Measurements from ENCODE around the gene ATP11C.
"Not testable (repeated sequence)": the region's sequence is repeated elsewhere in the genome, so short reads cannot be mapped to it uniquely, and the experiment has no call there.

Gene ATP11C

DNA sequence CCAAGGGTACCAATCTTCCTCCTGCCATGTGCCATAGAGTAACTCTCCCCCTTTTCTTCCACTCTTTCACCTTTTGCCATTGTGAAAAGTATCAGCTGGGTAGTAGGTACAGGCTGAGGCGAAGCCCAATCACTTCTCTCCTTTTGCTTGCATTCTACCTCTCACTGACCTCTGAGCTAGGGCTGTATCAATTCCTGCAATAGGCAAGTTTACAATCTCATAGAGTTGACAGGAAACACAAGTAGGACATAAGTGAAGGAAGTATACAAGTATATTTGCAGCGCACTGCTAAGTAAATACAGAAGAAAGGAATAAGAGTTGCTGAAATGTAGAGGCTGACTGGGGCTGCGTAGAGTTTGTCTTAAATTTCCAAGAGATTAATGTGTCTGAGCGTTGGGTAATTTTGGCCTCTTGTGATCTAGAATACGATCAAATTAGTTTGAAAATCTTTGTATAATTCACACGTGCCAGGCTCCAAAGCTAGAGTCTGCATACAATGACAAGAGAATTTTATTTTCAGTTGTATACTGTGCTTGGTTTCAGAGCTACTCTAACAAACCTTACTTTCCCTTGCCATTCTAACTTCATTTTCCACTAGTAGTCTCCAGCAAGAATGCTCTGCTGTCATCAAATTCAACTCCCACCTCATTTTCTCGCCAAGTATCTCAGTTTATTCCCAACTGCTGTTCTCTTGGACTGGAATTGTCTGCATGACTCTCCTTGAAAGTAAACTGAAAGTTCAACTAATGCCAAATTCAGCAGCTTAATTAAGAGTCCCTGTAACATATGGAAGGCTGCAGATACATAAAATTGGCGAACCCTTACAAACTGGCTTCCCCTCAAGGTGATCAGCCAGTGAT lies 90.3 kb downstream of the ATP11C start:
- Histone ChIP-seq H3K27me3 (ENCODE audit: insufficient read depth, poor library complexity, severe bottlenecking) (no peaks in the 10 kb centered on the region), H3K27ac (replicated peaks) (no peak overlapping the region), H3K4me3 (replicated peaks; ENCODE audit: insufficient read depth, low read length) (no peak overlapping the region)
- DNase-seq (ENCODE audit: low read depth in 1 of 2, low spot score in 1 of 2), result no peak
- TF ChIP-seq, protein P1, sequence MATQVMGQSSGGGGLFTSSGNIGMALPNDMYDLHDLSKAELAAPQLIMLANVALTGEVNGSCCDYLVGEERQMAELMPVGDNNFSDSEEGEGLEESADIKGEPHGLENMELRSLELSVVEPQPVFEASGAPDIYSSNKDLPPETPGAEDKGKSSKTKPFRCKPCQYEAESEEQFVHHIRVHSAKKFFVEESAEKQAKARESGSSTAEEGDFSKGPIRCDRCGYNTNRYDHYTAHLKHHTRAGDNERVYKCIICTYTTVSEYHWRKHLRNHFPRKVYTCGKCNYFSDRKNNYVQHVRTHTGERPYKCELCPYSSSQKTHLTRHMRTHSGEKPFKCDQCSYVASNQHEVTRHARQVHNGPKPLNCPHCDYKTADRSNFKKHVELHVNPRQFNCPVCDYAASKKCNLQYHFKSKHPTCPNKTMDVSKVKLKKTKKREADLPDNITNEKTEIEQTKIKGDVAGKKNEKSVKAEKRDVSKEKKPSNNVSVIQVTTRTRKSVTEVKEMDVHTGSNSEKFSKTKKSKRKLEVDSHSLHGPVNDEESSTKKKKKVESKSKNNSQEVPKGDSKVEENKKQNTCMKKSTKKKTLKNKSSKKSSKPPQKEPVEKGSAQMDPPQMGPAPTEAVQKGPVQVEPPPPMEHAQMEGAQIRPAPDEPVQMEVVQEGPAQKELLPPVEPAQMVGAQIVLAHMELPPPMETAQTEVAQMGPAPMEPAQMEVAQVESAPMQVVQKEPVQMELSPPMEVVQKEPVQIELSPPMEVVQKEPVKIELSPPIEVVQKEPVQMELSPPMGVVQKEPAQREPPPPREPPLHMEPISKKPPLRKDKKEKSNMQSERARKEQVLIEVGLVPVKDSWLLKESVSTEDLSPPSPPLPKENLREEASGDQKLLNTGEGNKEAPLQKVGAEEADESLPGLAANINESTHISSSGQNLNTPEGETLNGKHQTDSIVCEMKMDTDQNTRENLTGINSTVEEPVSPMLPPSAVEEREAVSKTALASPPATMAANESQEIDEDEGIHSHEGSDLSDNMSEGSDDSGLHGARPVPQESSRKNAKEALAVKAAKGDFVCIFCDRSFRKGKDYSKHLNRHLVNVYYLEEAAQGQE (IDR thresholded peaks at IDR 0.05; ENCODE audit: insufficient replicate concordance, low read depth), result no peak
- TF ChIP-seq SPI1 (IDR thresholded peaks at IDR 0.05; ENCODE audit: borderline replicate concordance, low read depth), result no peak
- TF ChIP-seq, protein P2, sequence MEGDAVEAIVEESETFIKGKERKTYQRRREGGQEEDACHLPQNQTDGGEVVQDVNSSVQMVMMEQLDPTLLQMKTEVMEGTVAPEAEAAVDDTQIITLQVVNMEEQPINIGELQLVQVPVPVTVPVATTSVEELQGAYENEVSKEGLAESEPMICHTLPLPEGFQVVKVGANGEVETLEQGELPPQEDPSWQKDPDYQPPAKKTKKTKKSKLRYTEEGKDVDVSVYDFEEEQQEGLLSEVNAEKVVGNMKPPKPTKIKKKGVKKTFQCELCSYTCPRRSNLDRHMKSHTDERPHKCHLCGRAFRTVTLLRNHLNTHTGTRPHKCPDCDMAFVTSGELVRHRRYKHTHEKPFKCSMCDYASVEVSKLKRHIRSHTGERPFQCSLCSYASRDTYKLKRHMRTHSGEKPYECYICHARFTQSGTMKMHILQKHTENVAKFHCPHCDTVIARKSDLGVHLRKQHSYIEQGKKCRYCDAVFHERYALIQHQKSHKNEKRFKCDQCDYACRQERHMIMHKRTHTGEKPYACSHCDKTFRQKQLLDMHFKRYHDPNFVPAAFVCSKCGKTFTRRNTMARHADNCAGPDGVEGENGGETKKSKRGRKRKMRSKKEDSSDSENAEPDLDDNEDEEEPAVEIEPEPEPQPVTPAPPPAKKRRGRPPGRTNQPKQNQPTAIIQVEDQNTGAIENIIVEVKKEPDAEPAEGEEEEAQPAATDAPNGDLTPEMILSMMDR (IDR thresholded peaks at IDR 0.05; ENCODE audit: insufficient read depth, low read length), result no peak
- no peak for TF ChIP-seq GABPA (IDR thresholded peaks at IDR 0.05; ENCODE audit: low read depth)
- no peak for TF ChIP-seq POLR2AphosphoS5 (IDR thresholded peaks at IDR 0.05; ENCODE audit: low read depth)

DNA sequence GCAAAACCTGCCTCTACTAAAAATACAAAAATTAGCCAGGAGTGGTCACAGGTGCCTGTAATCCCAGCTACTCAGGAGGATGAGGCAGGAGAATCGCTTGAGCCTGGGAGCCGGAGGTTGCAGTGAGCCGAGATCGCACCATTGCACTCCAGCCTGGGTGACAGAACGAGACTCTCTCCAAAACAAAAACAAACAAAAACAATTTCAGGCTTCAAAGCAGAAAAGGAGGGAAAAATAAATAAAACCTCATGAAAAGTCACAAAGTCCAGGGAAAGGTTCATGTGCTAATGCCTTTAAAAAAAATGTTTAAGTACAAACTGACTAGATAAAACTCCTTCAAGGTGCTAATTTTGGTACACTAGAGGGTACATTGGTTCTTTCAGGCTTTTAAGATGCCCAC lies 96.5 kb downstream of the ATP11C start:
- not testable (repeated sequence) for H3K27ac ChIP-seq (replicated peaks); H3K27me3 ChIP-seq (ENCODE audit: insufficient read depth, poor library complexity, severe bottlenecking); H3K4me3 ChIP-seq (replicated peaks; ENCODE audit: insufficient read depth, low read length); DNase-seq (ENCODE audit: low read depth in 1 of 2, low spot score in 1 of 2)

DNA sequence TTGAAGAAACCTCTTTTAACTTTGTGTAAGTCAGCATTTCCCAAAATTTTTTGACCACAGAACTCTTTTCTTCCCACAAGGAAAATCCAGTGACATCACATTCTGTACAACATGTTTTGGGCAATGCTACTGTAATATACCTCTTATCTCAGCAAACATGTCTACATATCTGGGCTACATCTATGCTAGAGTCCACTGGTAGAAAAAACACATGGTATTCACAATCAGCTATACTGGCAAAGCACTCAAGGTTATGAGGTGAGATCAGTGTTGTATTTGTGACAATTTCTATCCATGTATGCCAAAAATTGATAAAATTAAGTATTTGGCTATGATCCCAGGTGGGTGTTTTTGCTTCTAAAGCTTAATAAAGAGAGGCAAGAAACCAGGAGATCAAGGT lies 98.0 kb downstream of the ATP11C start:
- no peak for DNase-seq (ENCODE audit: low read depth in 1 of 2, low spot score in 1 of 2)
- no peak overlapping the region for H3K27ac ChIP-seq (replicated peaks)
- H3K4me3 ChIP-seq (replicated peaks; ENCODE audit: insufficient read depth, low read length), result no peak overlapping the region
- TF ChIP-seq SPI1 (IDR thresholded peaks at IDR 0.05; ENCODE audit: borderline replicate concordance, low read depth) (no peak), GABPA (IDR thresholded peaks at IDR 0.05; ENCODE audit: low read depth) (no peak), POLR2AphosphoS5 (IDR thresholded peaks at IDR 0.05; ENCODE audit: low read depth) (no peak)
- TF ChIP-seq, protein P1 (IDR thresholded peaks at IDR 0.05; ENCODE audit: insufficient replicate concordance, low read depth), result no peak
- TF ChIP-seq, protein P2 (IDR thresholded peaks at IDR 0.05; ENCODE audit: insufficient read depth, low read length), result no peak
- H3K27me3 ChIP-seq (ENCODE audit: insufficient read depth, poor library complexity, severe bottlenecking), result no peaks in the 10 kb centered on the region

DNA sequence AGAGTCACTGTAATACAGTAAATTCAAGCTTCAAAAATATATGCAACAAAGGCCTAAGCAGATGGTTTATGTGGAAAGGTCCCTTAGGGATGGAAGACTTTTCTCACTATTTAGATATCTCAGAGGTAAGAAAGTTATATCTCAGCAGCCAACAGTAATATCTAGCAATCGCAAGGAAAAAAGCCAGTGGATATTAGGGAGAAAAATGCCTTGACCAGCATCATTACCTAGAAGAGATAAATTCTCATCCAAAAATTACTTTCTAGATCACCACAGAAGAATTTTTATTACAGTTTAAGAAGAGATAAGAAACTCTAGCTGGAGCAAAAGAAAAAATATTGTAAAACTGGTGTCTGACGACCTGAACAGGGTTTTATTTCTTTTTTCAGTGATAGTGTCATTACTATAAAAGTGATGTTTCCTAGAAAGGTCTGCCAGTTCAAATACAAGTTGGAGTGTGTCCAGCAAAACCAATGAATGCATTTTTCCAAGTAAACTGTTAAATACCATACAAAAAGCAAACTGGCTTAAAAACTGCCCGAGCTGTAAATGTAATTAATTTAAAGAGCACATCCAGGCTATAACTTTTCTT lies 100.0 kb downstream of the ATP11C start:
- no peak for DNase-seq (ENCODE audit: low read depth in 1 of 2, low spot score in 1 of 2)
- TF ChIP-seq GABPA (IDR thresholded peaks at IDR 0.05; ENCODE audit: low read depth) (no peak), SPI1 (IDR thresholded peaks at IDR 0.05; ENCODE audit: borderline replicate concordance, low read depth) (no peak), POLR2AphosphoS5 (IDR thresholded peaks at IDR 0.05; ENCODE audit: low read depth) (no peak)
- TF ChIP-seq, protein P2 (IDR thresholded peaks at IDR 0.05; ENCODE audit: insufficient read depth, low read length), result no peak
- TF ChIP-seq, protein P1 (IDR thresholded peaks at IDR 0.05; ENCODE audit: insufficient replicate concordance, low read depth), result no peak
- Histone ChIP-seq H3K27ac (replicated peaks) (no peak overlapping the region), H3K4me3 (replicated peaks; ENCODE audit: insufficient read depth, low read length) (no peak overlapping the region), H3K27me3 (ENCODE audit: insufficient read depth, poor library complexity, severe bottlenecking) (no peaks in the 10 kb centered on the region)

All from HL-60 (cell line).